Breast epithelium (tissue), 3 donors: ENCODE data around the gene MT1G.

Experiments
- POLR2AphosphoS5 ChIP-seq, 3 donors: sonication (generic); formaldehyde crosslinking; IDR thresholded peaks; one replicate each; pipeline ENCODE4 v1.6.1; 2017; ENCODE audit warnings: antibody characterized with exemption in 3 of 3
- TF ChIP-seq, protein P1 (sequence below), 3 donors: fragments of 450-650 bp; IDR thresholded peaks; one replicate each; pipeline ENCODE4 v1.5.1; 2016 to 2017; ENCODE audit warnings: antibody characterized with exemption in 3 of 3, mild to moderate bottlenecking in 3 of 3, moderate library complexity in 3 of 3

GRCh38 chr16:56633535-56633934 is 34.3 kb downstream of the MT1G start:
- TF ChIP-seq POLR2AphosphoS5 (IDR thresholded peaks at IDR 0.05) = no peak
- TF ChIP-seq, protein P1, sequence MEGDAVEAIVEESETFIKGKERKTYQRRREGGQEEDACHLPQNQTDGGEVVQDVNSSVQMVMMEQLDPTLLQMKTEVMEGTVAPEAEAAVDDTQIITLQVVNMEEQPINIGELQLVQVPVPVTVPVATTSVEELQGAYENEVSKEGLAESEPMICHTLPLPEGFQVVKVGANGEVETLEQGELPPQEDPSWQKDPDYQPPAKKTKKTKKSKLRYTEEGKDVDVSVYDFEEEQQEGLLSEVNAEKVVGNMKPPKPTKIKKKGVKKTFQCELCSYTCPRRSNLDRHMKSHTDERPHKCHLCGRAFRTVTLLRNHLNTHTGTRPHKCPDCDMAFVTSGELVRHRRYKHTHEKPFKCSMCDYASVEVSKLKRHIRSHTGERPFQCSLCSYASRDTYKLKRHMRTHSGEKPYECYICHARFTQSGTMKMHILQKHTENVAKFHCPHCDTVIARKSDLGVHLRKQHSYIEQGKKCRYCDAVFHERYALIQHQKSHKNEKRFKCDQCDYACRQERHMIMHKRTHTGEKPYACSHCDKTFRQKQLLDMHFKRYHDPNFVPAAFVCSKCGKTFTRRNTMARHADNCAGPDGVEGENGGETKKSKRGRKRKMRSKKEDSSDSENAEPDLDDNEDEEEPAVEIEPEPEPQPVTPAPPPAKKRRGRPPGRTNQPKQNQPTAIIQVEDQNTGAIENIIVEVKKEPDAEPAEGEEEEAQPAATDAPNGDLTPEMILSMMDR (IDR thresholded peaks at IDR 0.05) = no peak
